HG03097 (cell line): ENCODE results near the gene PIEZO2.
"Not testable (repeated sequence)": the region's sequence is repeated elsewhere in the genome, so short reads cannot be mapped to it uniquely, and the experiment has no call there.

Experiments used
- ATAC-seq: cut with Tn5 transposase; IDR thresholded peaks from one replicate; pipeline ENCODE4 v1.9.1; 2021; ENCODE audit not compliant: unreplicated experiment, low FRiP score

Gene PIEZO2

DNA sequence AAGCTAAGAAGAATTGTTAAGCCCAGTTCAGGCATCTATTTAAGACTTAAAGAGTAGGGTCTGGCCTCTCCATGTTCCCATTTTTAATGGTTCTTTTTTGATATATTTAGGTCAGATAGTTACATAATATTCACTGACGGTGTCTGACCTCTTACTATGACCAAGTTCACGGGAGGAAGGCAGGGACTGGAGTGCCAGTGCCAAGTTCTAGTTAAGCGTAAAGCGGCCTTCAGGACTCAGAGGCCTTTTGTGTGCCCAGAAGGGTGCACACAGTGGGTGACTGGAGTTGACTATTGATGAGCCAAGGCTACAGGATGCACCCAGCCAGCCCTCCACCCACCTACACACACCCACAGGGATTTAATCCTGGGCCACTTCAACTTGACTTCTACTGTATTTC, 290.9 kb downstream of the PIEZO2 start:
- ATAC-seq = no peak

DNA sequence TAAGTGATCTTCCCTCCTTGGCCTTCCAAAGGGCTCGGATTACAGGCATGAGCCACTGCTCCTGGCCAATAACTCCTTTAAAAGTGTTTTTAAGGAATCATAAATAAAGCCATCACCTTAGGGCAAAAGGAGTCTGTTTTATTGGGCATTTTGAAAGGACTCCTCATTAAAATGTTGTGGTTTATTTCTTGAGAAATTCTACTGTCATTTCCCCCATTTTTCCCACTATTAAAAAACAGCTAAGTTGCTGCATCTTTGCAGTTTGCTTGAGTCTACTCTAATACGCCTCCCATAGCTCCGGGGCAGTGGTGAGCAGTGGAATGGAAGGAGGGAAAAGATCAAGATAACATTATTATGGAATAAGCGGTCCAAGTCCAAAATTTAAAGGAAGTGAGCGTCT, 293.2 kb downstream of the PIEZO2 start:
- no peak for ATAC-seq

DNA sequence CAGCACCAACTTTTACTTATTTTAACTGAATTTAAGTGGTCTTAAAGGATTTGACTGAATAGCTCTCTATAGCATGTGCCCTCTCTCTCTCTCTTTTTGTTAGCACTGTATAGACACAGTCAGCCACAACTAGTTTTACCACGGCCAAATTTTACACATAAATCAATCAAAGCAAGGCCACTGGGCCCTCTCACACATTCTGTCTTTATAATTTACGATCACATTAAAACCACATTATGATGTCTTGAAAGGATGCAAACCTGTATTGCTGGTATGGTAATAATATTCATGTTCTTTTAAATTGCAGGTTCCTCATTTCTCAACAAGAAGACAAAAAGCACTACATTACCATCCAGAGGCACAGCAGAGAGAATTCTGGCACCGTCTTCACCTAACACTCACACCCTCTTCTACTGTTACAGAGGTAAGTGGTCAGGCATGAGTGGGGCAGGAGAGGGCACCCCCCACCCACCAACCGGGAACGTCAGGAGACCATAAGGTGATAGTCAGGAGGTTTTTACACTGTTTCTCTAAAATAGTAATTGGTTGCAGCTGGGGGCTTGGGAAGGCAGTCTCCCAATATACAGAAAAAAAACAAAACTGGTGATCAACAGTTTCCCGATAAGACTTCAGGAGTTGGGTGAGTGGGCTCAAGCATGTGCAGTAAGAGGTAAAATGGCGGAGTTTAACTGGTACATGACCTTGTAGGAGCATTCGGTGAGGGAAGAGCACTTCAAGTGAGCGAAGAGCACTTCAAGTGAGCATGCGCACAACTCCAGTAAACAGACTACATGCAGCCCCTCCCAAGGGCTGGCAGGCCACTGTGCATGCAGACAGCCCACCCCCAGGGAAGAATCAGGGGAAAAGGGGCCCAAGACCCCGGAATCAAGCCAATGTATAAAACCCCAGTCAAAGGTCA, 296.7 kb downstream of the PIEZO2 start:
- no peak for ATAC-seq

- no peak for ATAC-seq
Observed at GRCh38 chr18:10851824-10852319, 297.5 kb downstream of the PIEZO2 start.

DNA sequence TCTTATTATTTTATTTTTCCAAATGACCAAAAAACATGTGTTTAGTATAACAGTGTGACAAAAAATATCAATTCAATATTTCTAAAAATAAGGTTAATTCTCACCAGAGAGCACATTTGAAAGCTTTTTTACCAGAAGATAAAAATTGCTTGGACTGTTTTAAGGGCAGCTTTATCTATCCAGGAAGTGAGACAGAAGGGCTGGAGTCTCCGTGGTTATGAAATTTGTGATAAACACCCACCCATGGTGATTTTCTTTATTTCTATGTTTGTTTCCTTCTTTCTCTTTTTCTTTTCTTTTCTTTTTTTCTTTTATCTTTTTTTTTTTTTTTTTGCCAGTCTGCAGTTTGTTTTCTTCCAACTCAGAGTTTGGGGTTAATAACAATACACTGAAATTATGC, 298.5 kb downstream of the PIEZO2 start:
- ATAC-seq = no peak

- ATAC-seq = no peak
Observed at GRCh38 chr18:10850216-10850615, 299.2 kb downstream of the PIEZO2 start.

GRCh38 chr18:10847907-10848306, 301.5 kb downstream of the PIEZO2 start:
- no peak for ATAC-seq

DNA sequence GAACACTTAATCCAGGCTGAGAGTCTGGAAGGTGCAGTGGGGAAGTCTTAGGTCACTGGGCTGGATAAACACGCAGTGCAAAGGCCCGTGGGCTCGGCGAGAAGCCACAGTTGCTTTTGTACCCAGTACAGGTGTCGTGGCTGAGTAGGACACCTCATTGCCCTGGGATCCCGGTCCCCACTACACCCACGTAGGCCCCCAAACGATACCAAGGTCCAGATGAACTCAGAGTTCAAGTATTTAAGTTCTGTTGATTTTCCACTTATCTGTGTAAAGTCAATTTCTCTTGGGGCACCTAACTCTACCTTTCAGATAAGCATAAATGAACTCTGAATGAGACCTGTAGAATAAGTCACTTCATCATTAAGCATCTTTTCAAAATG, 302.0 kb downstream of the PIEZO2 start:
- no peak for ATAC-seq

DNA sequence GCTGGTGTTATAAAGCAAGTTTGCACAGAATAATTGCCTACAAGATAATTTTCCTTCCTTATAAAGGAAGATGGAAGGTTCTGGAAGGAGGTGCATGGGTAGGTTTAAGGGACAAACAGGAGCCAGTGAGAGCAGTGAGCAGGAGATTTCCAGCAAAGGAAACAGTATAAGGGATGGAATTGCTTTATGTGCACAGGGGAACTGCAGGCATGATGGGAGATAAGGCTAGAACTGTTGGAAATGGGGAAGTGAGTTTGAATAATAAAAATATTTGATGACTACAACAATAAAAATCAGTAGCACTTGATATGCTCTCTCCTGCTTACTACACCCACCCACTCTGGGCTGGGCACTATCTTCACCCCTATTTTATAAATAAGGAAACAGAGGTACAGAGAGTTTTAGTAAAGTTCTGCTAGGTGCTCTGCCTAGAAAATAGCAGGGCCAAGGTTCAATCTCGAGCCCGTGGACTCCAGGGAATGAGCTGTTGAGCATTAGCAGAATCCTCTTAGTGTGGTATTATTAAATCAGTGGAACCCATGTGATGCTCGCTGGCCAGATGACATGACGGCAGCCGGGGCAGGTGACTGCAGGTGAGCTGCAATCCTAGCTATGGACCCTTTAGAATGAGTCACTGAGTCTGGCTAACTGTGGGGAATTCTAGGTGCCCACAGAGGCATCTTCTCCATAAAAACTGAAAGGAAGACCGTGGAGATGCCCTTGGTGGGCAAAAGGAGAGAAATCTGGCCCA, 302.5 kb downstream of the PIEZO2 start:
- ATAC-seq = no peak

- not testable (repeated sequence) for ATAC-seq
Observed at GRCh38 chr18:10846035-10846434, 303.3 kb downstream of the PIEZO2 start.

GRCh38 chr18:10843565-10843964, 305.8 kb downstream of the PIEZO2 start:
- ATAC-seq = no peak

GRCh38 chr18:10842861-10843260, 306.5 kb downstream of the PIEZO2 start:
- ATAC-seq = no peak

DNA sequence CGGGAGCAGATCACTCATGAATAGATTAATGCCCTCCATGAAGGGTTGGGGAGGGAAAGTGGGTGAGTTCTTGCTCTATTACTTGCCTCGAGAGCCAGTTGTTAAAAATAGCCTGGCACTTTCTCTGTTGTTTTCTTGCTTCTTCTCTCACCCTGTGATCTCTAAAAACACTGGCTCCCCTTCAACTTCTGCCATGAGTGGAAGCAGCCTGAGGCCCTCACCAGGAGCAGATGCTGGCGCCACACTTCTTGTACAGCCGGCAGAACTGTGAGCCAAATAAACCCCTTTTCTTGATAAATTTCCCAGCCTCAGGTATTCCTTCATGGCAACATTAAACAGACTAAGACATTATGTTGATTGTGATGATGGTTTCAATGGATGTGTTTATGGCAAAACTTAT, 307.0 kb downstream of the PIEZO2 start:
- ATAC-seq = no peak

DNA sequence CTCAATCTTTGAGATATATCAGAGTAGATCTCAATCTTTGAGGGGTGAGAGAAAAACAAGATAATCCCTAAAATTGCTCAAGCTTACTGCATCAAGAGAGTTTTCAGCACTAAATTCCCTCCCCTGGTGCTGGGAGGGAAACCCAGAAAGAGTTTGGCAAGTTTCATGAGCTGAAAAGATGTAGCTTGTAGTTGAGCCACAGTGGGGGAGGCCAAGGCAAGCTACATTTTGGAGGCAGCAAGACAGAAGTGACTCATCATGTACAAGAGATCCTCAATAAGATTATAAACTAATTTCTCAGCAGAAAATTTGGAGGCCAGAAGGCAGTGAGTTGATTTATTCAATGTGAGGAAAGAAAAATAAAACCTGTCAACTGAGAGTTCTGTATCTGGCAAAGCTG, 308.2 kb downstream of the PIEZO2 start:
- no peak for ATAC-seq

DNA sequence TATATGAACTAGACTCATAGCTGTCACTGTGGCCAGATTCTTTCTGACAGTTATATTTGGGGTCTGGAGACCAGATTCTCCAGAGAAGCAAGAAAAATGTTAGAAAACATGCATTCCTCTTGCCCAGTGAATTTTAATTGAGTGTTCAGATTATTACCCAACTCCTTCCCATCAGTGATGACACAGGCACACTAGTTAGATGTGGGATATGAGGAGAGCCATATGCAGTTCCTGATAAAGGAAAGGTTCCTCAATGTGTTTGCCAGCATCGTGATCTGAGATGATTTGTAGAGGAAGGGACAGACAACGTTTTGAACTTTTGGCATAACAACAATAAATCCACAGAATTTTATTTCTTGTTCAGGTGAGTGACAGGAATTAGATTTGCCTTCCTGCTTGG, 308.6 kb downstream of the PIEZO2 start:
- no peak for ATAC-seq

- ATAC-seq = no peak
Observed at GRCh38 chr18:10839421-10839820, 309.9 kb downstream of the PIEZO2 start.

DNA sequence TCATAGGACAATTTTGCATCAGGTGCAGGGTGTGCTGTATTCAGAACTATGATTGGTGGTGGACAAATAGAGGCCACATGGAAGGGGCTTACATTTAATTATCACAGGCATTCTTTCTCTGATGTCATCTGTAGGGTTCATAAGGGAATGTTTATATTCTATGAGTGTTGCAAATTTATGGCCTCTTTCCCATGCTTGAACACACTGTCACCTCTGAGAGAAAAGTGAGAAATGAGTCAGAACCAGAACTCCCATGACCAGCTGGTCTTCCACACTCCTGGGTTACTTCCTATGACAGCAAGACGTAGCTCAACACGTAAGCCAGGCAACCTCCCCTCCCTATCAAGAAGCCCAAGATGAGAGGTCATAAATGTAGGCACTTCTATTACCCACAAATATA, 310.8 kb downstream of the PIEZO2 start:
- no peak for ATAC-seq

- no peak for ATAC-seq
Observed at GRCh38 chr18:10834128-10834815, 315.1 kb downstream of the PIEZO2 start.

DNA sequence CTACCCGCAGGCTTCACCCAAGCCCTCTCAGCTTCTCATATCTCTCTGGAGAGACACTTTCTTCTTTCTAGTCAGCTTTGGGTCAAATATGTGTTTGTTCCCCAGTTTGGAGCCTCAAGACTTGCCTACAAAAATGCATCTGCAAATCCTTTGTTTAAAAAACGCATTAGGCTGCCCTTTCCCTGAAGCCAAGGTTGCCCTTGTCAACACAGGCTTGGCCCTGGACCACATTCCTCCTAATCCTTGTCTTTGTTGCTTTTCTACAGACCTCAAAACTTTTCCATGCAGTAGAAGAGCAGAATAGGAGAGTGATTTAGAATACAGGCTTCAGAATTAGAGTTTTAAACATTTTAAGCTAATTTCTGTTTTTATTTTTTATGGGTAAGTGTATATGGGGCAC, 315.7 kb downstream of the PIEZO2 start:
- ATAC-seq = no peak

- no peak for ATAC-seq
Observed at GRCh38 chr18:10826400-10826799, 323.0 kb downstream of the PIEZO2 start.

GRCh38 chr18:10822456-10822855, 326.9 kb downstream of the PIEZO2 start:
- ATAC-seq = no peak
